Liver (tissue), 9 donors: ENCODE results near the gene SCN8A. TPM values are rescaled to one million over a fixed set of nuclear protein-coding genes. Genes with fewer than 3 reads are reported as not detected.

Source experiments
- DNase-seq: peaks from one replicate; pipeline ENCODE4 v3.0.0-alpha.2; 2017; ENCODE audit warnings: low spot score
- H3K27ac ChIP-seq, 2 donors: one replicate each; pipeline ENCODE4 v1.7.0; 2013; ENCODE audit warnings: inconsistent platforms in 2 of 2, low read length in 2 of 2, control low read depth in 1 of 2, low read depth in 1 of 2, mild to moderate bottlenecking in 1 of 2
- H3K27me3 ChIP-seq, 4 donors: one replicate each; pipeline versions ENCODE4 v1.6.1 to v1.7.0; 2013; ENCODE audit warnings: low read length in 3 of 4, inconsistent platforms in 1 of 4, mild to moderate bottlenecking in 1 of 4, moderate library complexity in 1 of 4; ENCODE audit not compliant: control insufficient read depth in 4 of 4, insufficient read depth in 4 of 4
- H3K36me3 ChIP-seq, 4 donors: one replicate each; pipeline versions ENCODE4 v1.6.1 to v1.7.0; 2013; ENCODE audit warnings: low read length in 3 of 4, mild to moderate bottlenecking in 3 of 4, low read depth in 1 of 4, moderate library complexity in 1 of 4; ENCODE audit not compliant: control insufficient read depth in 4 of 4, insufficient read depth in 3 of 4
- H3K4me1 ChIP-seq, 4 donors: one replicate each; pipeline versions ENCODE4 v1.6.1 to v1.7.0; 2013; ENCODE audit warnings: low read length in 3 of 4, mild to moderate bottlenecking in 3 of 4, moderate library complexity in 1 of 4; ENCODE audit not compliant: control insufficient read depth in 4 of 4, insufficient read depth in 4 of 4
- H3K4me3 ChIP-seq, 3 donors: one replicate each; pipeline versions ENCODE4 v1.6.1 to v1.7.0; 2013; ENCODE audit warnings: low read length in 3 of 3, control low read depth in 1 of 3, low read depth in 1 of 3, mild to moderate bottlenecking in 1 of 3
- H3K9ac ChIP-seq, 2 donors: one replicate each; pipeline ENCODE4 v1.7.0; 2013; ENCODE audit warnings: low read length in 2 of 2, mild to moderate bottlenecking in 2 of 2, moderate library complexity in 2 of 2, control low read depth in 1 of 2, low read depth in 1 of 2
- H3K9me3 ChIP-seq, 4 donors: one replicate each; pipeline versions ENCODE4 v1.6.1 to v1.7.0; 2013; ENCODE audit warnings: low read length in 3 of 4; ENCODE audit not compliant: control insufficient read depth in 4 of 4
- EGR1 ChIP-seq, 2 donors: IDR thresholded peaks; 2 replicates each; pipeline ENCODE4 v1.6.1; 2016 to 2018; ENCODE audit warnings: antibody characterized with exemption in 2 of 2, low read depth in 2 of 2
- FOXA1 ChIP-seq: IDR thresholded peaks from 2 replicates; pipeline ENCODE4 v1.6.1; 2016; ENCODE audit warnings: antibody characterized with exemption
- FOXA2 ChIP-seq: IDR thresholded peaks from 2 replicates; pipeline ENCODE4 v1.6.1; 2016; ENCODE audit warnings: antibody characterized with exemption
- GABPA ChIP-seq, 2 donors: IDR thresholded peaks in 1 of 2; conservative IDR thresholded peaks in 1 of 2; 2 replicates each; pipeline ENCODE4 v1.6.1; 2016; ENCODE audit warnings: antibody characterized with exemption in 2 of 2, mild to moderate bottlenecking in 1 of 2, moderate library complexity in 1 of 2
- HNF4G ChIP-seq: IDR thresholded peaks from 2 replicates; pipeline ENCODE4 v1.6.1; 2016; ENCODE audit warnings: antibody characterized with exemption
- RAD21 ChIP-seq, 2 donors: IDR thresholded peaks; 2 replicates each; pipeline ENCODE4 v1.6.1; 2016; ENCODE audit warnings: antibody characterized with exemption in 2 of 2, mild to moderate bottlenecking in 2 of 2
- YY1 ChIP-seq: IDR thresholded peaks from 2 replicates; pipeline ENCODE4 v1.6.1; 2016; ENCODE audit warnings: antibody characterized with exemption, mild to moderate bottlenecking
- WGBS: extraction: QIAGEN DNeasy Blood & Tissue Kit; methylation state at CpG from one replicate; pipeline ENCODE4 v1.1.7; 2013; 5-methylcytosine and 5-hydroxymethylcytosine counted together
- polyA plus RNA-seq, 2 donors: library from polyadenylated mRNA; stranded (reverse) in 1 of 2; unstranded in 1 of 2; fragments of 200-250 nt in 1 of 2; fragments of >200 nt in 1 of 2; fragmentation: Nextera tagmentation in 1 of 2; extraction: Ambion mirVana in 1 of 2; gene quantifications; one replicate each; pipeline versions ENCODE4 v1.2.1 to v1.2.3, GENCODE V29; 2013 to 2015
- total RNA-seq, 2 donors: library from RNA; depleted of rRNA; stranded (reverse); fragments of >200 nt; gene quantifications; one replicate each; pipeline ENCODE4 v1.2.3, GENCODE V29; 2014
- TF ChIP-seq, protein P1 (sequence below): IDR thresholded peaks from 2 replicates; pipeline ENCODE4 v1.6.1; 2016; ENCODE audit warnings: antibody characterized with exemption
- TF ChIP-seq, protein P2 (sequence below): IDR thresholded peaks from 2 replicates; pipeline ENCODE4 v1.6.1; 2016; ENCODE audit warnings: antibody characterized with exemption, mild to moderate bottlenecking
- TF ChIP-seq, protein P3 (sequence below): IDR thresholded peaks from 2 replicates; pipeline ENCODE4 v1.6.1; 2016; ENCODE audit warnings: antibody characterized with exemption
- donor health status: healthy.
- donor health status: healthy.
- donor health status: healthy.
- donor health status: healthy.
- donor health status: healthy.

Gene SCN8A
- total and polyA plus RNA-seq, 4 donors = 0.84 to 12.7 (median 3.8) TPM

DNA sequence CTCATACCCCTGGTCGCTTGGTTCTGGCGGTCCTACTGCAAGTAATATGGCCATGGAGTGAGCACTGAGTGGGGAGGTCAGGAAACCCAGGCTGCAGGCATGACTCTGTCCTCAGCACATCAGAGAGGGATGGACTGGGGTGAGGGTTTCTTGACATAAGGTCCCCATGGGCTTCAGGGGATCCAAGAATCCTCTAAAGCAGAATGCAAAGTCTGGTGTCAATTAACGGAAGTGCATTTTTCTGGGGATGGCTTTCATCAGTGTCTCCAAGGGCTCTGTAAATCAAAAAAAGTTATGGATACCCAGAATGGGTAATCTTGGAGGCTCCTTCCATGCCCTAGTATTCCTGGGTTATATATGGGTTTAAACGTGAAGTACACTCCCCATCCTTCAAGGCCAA lies 253.8 kb downstream of the SCN8A start:
- no peaks in the 10 kb centered on the region for H3K9me3 ChIP-seq
- H3K36me3 ChIP-seq = no peaks in the 10 kb centered on the region
- TF ChIP-seq FOXA2 = no peak
- H3K4me3 ChIP-seq = no peak overlapping the region
- WGBS = 95% methylated on average over 4 of the region's 4 CpGs
- no peak for DNase-seq
- H3K27me3 ChIP-seq = peaks cover 0 to 7% (median 0%) of the 10 kb centered on the region in 4 donors
- no peak overlapping the region for H3K9ac ChIP-seq
- H3K27ac ChIP-seq = no peak overlapping the region
- H3K4me1 ChIP-seq = peaks cover 4 to 14% (median 11%) of the 10 kb centered on the region in 4 donors

DNA sequence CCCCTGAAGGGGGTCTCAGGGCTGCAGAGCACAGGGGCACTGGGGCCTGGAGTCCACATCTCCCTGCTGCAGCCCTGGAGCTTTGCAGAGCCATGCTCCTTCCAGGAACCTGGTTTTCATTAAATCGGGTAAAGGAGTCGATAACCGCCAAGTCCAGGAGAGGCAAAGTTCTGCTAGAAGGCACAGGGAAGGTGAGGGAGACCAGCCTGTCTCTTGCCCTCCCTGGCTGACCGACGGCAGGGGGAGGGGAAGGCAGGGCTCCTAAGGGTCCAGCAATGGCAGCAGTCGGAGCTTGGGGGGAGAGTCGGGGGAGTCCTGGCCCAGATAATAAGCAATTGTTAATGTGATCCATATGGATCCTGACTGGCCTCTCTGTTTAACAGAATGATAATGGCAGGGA lies 254.4 kb downstream of the SCN8A start:
- H3K9me3 ChIP-seq = no peaks in the 10 kb centered on the region
- H3K9ac ChIP-seq = no peak overlapping the region
- H3K36me3 ChIP-seq = no peaks in the 10 kb centered on the region
- 81% methylated on average over 7 of the region's 7 CpGs for WGBS
- peaks cover 4 to 15% (median 12%) of the 10 kb centered on the region in 4 donors for H3K4me1 ChIP-seq
- DNase-seq = no peak
- H3K4me3 ChIP-seq = no peak overlapping the region
- H3K27me3 ChIP-seq = peaks cover 0 to 7% (median 0%) of the 10 kb centered on the region in 4 donors
- TF ChIP-seq, protein P1, sequence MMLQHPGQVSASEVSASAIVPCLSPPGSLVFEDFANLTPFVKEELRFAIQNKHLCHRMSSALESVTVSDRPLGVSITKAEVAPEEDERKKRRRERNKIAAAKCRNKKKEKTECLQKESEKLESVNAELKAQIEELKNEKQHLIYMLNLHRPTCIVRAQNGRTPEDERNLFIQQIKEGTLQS = no peak
- TF ChIP-seq EGR1 (IDR thresholded peaks at IDR 0.05; ENCODE audit: low read depth in 2 of 2) (no peak), HNF4G (no peak), FOXA1 (no peak), RAD21 (IDR thresholded peaks at IDR 0.05) (no peak), YY1 (no peak), FOXA2 (no peak)
- TF ChIP-seq, protein P2, sequence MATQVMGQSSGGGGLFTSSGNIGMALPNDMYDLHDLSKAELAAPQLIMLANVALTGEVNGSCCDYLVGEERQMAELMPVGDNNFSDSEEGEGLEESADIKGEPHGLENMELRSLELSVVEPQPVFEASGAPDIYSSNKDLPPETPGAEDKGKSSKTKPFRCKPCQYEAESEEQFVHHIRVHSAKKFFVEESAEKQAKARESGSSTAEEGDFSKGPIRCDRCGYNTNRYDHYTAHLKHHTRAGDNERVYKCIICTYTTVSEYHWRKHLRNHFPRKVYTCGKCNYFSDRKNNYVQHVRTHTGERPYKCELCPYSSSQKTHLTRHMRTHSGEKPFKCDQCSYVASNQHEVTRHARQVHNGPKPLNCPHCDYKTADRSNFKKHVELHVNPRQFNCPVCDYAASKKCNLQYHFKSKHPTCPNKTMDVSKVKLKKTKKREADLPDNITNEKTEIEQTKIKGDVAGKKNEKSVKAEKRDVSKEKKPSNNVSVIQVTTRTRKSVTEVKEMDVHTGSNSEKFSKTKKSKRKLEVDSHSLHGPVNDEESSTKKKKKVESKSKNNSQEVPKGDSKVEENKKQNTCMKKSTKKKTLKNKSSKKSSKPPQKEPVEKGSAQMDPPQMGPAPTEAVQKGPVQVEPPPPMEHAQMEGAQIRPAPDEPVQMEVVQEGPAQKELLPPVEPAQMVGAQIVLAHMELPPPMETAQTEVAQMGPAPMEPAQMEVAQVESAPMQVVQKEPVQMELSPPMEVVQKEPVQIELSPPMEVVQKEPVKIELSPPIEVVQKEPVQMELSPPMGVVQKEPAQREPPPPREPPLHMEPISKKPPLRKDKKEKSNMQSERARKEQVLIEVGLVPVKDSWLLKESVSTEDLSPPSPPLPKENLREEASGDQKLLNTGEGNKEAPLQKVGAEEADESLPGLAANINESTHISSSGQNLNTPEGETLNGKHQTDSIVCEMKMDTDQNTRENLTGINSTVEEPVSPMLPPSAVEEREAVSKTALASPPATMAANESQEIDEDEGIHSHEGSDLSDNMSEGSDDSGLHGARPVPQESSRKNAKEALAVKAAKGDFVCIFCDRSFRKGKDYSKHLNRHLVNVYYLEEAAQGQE = no peak
- no peak overlapping the region for H3K27ac ChIP-seq

DNA sequence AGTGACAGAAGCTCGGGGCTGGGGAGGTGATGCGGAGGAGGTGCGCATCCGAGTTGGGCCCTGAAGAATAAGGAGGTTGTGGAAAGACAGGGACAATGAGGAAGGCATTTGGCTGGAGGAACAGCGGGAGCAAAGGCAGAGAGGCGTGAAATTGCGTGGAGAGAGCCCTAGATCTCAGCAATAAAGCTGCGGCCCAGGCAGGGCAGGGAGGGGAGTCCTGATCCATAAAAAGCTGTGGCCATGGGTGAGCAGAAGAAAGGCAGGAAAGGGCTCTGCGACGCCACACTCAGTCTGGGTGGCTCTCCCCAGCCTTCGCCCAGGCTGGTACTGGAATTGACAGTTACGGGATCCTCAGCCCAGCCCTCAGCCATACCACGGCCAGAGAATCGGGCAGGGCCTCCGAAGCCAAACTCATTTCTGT lies 255.2 kb downstream of the SCN8A start:
- Histone ChIP-seq H3K4me3 (no peak overlapping the region), H3K27ac (no peak overlapping the region), H3K9ac (no peak overlapping the region), H3K27me3 (peaks cover 0 to 7% (median 0%) of the 10 kb centered on the region in 4 donors), H3K4me1 (peaks cover 4 to 16% (median 13%) of the 10 kb centered on the region in 4 donors), H3K9me3 (no peaks in the 10 kb centered on the region), H3K36me3 (no peaks in the 10 kb centered on the region)
- no peak for DNase-seq
- TF ChIP-seq, protein P1 = no peak
- no peak for TF ChIP-seq GABPA (IDR thresholded peaks at IDR 0.05 in 1 of 2, conservative IDR thresholded peaks at IDR 0.05 in 1 of 2)
- TF ChIP-seq, protein P3, sequence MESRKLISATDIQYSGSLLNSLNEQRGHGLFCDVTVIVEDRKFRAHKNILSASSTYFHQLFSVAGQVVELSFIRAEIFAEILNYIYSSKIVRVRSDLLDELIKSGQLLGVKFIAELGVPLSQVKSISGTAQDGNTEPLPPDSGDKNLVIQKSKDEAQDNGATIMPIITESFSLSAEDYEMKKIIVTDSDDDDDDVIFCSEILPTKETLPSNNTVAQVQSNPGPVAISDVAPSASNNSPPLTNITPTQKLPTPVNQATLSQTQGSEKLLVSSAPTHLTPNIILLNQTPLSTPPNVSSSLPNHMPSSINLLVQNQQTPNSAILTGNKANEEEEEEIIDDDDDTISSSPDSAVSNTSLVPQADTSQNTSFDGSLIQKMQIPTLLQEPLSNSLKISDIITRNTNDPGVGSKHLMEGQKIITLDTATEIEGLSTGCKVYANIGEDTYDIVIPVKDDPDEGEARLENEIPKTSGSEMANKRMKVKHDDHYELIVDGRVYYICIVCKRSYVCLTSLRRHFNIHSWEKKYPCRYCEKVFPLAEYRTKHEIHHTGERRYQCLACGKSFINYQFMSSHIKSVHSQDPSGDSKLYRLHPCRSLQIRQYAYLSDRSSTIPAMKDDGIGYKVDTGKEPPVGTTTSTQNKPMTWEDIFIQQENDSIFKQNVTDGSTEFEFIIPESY = no peak
- WGBS = 91% methylated on average over 15 of the region's 15 CpGs
